Dendritic cell treated with granulocyte-macrophage colony-stimulating factor and Interleukin-4, amounts not matched to agents 40 ng/mL and 50 ng/mL, for 4 days (primary cell): ENCODE results near the gene PIP5KL1.

Source experiments
- H3K27ac Mint-ChIP-seq: one replicate; pipeline ENCODE4 v1.8.0; 2022; ENCODE audit warnings: mild to moderate bottlenecking, mixed read lengths
- H3K27me3 Mint-ChIP-seq: one replicate; pipeline ENCODE4 v1.8.0; 2022; ENCODE audit warnings: mild to moderate bottlenecking, mixed read lengths
- H3K36me3 Mint-ChIP-seq: one replicate; pipeline ENCODE4 v1.8.0; 2022; ENCODE audit warnings: low read depth, mixed read lengths
- H3K4me1 Mint-ChIP-seq: one replicate; pipeline ENCODE4 v1.8.0; 2022; ENCODE audit warnings: low read depth, mixed read lengths
- H3K4me3 Mint-ChIP-seq: one replicate; pipeline ENCODE4 v1.8.0; 2022; ENCODE audit warnings: mild to moderate bottlenecking, moderate library complexity, mixed read lengths
- H3K9me3 Mint-ChIP-seq: one replicate; pipeline ENCODE4 v1.8.0; 2022; ENCODE audit warnings: mixed read lengths
- intact Hi-C: fragments of 100-400 bp; cut with micrococcal nuclease; formaldehyde crosslinking; loops from one replicate; pipeline ENCODE4 v1.15.0; 2022

The PIP5KL1 gene

GRCh38 chr9:127961613-127962155 lies 31.1 kb upstream of the PIP5KL1 start:
- peak overlapping the region; percentile 17 for H3K27ac Mint-ChIP-seq
- H3K4me1 Mint-ChIP-seq: peaks cover 35% of the 10 kb centered on the region
- intact Hi-C loops: no loop called here
- H3K4me3 Mint-ChIP-seq: no peak overlapping the region
- no peaks in the 10 kb centered on the region for H3K9me3 Mint-ChIP-seq
- H3K36me3 Mint-ChIP-seq: no peaks in the 10 kb centered on the region
- H3K27me3 Mint-ChIP-seq: peaks cover 28% of the 10 kb centered on the region

- H3K4me1 Mint-ChIP-seq: peaks cover 29% of the 10 kb centered on the region
- peak overlapping the region; percentile 17 for H3K27ac Mint-ChIP-seq
- intact Hi-C loops: no loop called here
- no peaks in the 10 kb centered on the region for H3K9me3 Mint-ChIP-seq
- no peak overlapping the region for H3K4me3 Mint-ChIP-seq
- H3K27me3 Mint-ChIP-seq: peaks cover 26% of the 10 kb centered on the region
- H3K36me3 Mint-ChIP-seq: no peaks in the 10 kb centered on the region
Observed at GRCh38 chr9:127961155-127961490, 30.5 kb upstream of the PIP5KL1 start.

- Mint-ChIP-seq H3K4me1 (peaks cover 28% of the 10 kb centered on the region), H3K36me3 (no peaks in the 10 kb centered on the region), H3K27me3 (peaks cover 26% of the 10 kb centered on the region), H3K27ac (no peak overlapping the region), H3K4me3 (no peak overlapping the region), H3K9me3 (no peaks in the 10 kb centered on the region)
- intact Hi-C loops: no loop called here
Observed at GRCh38 chr9:127960410-127961154, 30.0 kb upstream of the PIP5KL1 start.

- peaks cover 28% of the 10 kb centered on the region for H3K4me1 Mint-ChIP-seq
Observed at GRCh38 chr9:127959841-127960409, 29.3 kb upstream of the PIP5KL1 start.

GRCh38 chr9:127959398-127959797 lies 28.8 kb upstream of the PIP5KL1 start:
- Mint-ChIP-seq H3K4me1 (peaks cover 27% of the 10 kb centered on the region), H3K4me3 (no peak overlapping the region), H3K27ac (no peak overlapping the region), H3K36me3 (no peaks in the 10 kb centered on the region), H3K9me3 (no peaks in the 10 kb centered on the region), H3K27me3 (peaks cover 30% of the 10 kb centered on the region)
- intact Hi-C loops: no loop called here

More at GRCh38 chr9:127959841-127960409, 29.3 kb upstream of the PIP5KL1 start:
- H3K27ac Mint-ChIP-seq: no peak overlapping the region
- peaks cover 30% of the 10 kb centered on the region for H3K27me3 Mint-ChIP-seq
- H3K9me3 Mint-ChIP-seq: no peaks in the 10 kb centered on the region
- intact Hi-C loops: no loop called here
- no peaks in the 10 kb centered on the region for H3K36me3 Mint-ChIP-seq
- H3K4me3 Mint-ChIP-seq: no peak overlapping the region

GRCh38 chr9:127958728-127959127 lies 28.2 kb upstream of the PIP5KL1 start:
- peaks cover 23% of the 10 kb centered on the region for H3K4me1 Mint-ChIP-seq
- intact Hi-C loops: no loop called here
- H3K4me3 Mint-ChIP-seq: no peak overlapping the region
- H3K9me3 Mint-ChIP-seq: no peaks in the 10 kb centered on the region
- H3K27me3 Mint-ChIP-seq: peaks cover 29% of the 10 kb centered on the region
- no peaks in the 10 kb centered on the region for H3K36me3 Mint-ChIP-seq
- H3K27ac Mint-ChIP-seq: no peak overlapping the region

GRCh38 chr9:127955294-127956015 lies 24.9 kb upstream of the PIP5KL1 start:
- H3K27me3 Mint-ChIP-seq: peaks cover 20% of the 10 kb centered on the region
- no peak overlapping the region for H3K4me3 Mint-ChIP-seq
- H3K36me3 Mint-ChIP-seq: no peaks in the 10 kb centered on the region
- peaks cover 23% of the 10 kb centered on the region for H3K4me1 Mint-ChIP-seq
- no peak overlapping the region for H3K27ac Mint-ChIP-seq
- no peaks in the 10 kb centered on the region for H3K9me3 Mint-ChIP-seq
- intact Hi-C loops: no loop called here

GRCh38 chr9:127954831-127955293 lies 24.3 kb upstream of the PIP5KL1 start:
- H3K9me3 Mint-ChIP-seq: no peaks in the 10 kb centered on the region
- intact Hi-C loops: no loop called here
- no peak overlapping the region for H3K27ac Mint-ChIP-seq
- H3K4me1 Mint-ChIP-seq: peaks cover 28% of the 10 kb centered on the region
- no peaks in the 10 kb centered on the region for H3K36me3 Mint-ChIP-seq
- H3K4me3 Mint-ChIP-seq: no peak overlapping the region
- peaks cover 20% of the 10 kb centered on the region for H3K27me3 Mint-ChIP-seq

GRCh38 chr9:127953768-127954505 lies 23.4 kb upstream of the PIP5KL1 start:
- H3K27me3 Mint-ChIP-seq: peaks cover 19% of the 10 kb centered on the region
- H3K27ac Mint-ChIP-seq: no peak overlapping the region
- peaks cover 31% of the 10 kb centered on the region for H3K4me1 Mint-ChIP-seq
- H3K4me3 Mint-ChIP-seq: no peak overlapping the region
- H3K36me3 Mint-ChIP-seq: no peaks in the 10 kb centered on the region
- no peaks in the 10 kb centered on the region for H3K9me3 Mint-ChIP-seq
- intact Hi-C loops: no loop called here

GRCh38 chr9:127953154-127953553 lies 22.6 kb upstream of the PIP5KL1 start:
- Mint-ChIP-seq H3K4me3 (no peak overlapping the region), H3K4me1 (peaks cover 38% of the 10 kb centered on the region), H3K27ac (no peak overlapping the region), H3K9me3 (no peaks in the 10 kb centered on the region), H3K36me3 (no peaks in the 10 kb centered on the region), H3K27me3 (peaks cover 19% of the 10 kb centered on the region)
- intact Hi-C loops: no loop called here

- intact Hi-C loops: no loop called here
- Mint-ChIP-seq H3K4me3 (no peak overlapping the region), H3K36me3 (no peaks in the 10 kb centered on the region), H3K4me1 (peaks cover 35% of the 10 kb centered on the region), H3K27me3 (peaks cover 17% of the 10 kb centered on the region), H3K9me3 (no peaks in the 10 kb centered on the region), H3K27ac (no peak overlapping the region)
Observed at GRCh38 chr9:127950513-127951289, 20.1 kb upstream of the PIP5KL1 start.

- Mint-ChIP-seq H3K36me3 (peaks cover 6% of the 10 kb centered on the region), H3K27me3 (peaks cover 13% of the 10 kb centered on the region), H3K9me3 (no peaks in the 10 kb centered on the region), H3K4me3 (no peak overlapping the region), H3K4me1 (peaks cover 28% of the 10 kb centered on the region), H3K27ac (no peak overlapping the region)
- intact Hi-C loops: no loop called here
Observed at GRCh38 chr9:127949827-127950512, 19.4 kb upstream of the PIP5KL1 start.
